ENCODE measurements around the gene SUPT7L.

DNA sequence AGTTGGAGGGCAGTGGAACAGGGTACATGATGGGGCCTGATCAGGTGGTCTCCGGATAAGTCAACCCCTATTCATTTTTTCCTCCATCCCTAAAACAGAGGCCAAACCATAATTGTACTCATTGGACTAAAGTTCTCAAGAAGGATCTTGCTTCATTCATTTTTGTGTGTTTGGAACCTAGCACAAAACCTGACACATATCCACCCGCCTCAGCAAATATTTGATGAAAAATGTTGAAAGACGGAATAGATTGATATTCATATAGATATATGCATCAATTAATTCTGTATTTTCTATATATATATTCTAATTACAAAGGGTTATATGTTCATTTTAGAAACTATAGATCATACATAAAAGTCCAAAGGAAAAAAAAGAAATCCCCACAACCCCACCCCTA is 22.2 kb upstream of the SUPT7L start:
- TF ChIP-seq POLR2A (IDR thresholded peaks at IDR 0.05) = no peak
- TF ChIP-seq, protein P1, sequence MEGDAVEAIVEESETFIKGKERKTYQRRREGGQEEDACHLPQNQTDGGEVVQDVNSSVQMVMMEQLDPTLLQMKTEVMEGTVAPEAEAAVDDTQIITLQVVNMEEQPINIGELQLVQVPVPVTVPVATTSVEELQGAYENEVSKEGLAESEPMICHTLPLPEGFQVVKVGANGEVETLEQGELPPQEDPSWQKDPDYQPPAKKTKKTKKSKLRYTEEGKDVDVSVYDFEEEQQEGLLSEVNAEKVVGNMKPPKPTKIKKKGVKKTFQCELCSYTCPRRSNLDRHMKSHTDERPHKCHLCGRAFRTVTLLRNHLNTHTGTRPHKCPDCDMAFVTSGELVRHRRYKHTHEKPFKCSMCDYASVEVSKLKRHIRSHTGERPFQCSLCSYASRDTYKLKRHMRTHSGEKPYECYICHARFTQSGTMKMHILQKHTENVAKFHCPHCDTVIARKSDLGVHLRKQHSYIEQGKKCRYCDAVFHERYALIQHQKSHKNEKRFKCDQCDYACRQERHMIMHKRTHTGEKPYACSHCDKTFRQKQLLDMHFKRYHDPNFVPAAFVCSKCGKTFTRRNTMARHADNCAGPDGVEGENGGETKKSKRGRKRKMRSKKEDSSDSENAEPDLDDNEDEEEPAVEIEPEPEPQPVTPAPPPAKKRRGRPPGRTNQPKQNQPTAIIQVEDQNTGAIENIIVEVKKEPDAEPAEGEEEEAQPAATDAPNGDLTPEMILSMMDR (IDR thresholded peaks at IDR 0.05) = no peak

Data from right lobe of liver (tissue), 4 donors.